SU-DHL-6 (cell line): ENCODE results near the gene HACD3.

ENCODE experiments used
- H2AFZ ChIP-seq: fragments of 200-600 bp; sonication (generic); 2 replicates; pipeline ENCODE4 v1.6.1; 2014; ENCODE audit warnings: low read depth, mild to moderate bottlenecking, moderate library complexity, mixed read lengths, antibody characterized with exemption, low read length; ENCODE audit not compliant: severe bottlenecking
- H3F3A ChIP-seq: fragments of 200-600 bp; shearing (Covaris generic); 2 replicates; pipeline ENCODE4 v1.6.0; 2016; ENCODE audit warnings: antibody characterized with exemption, mild to moderate bottlenecking; ENCODE audit not compliant: insufficient read depth
- H3K27ac ChIP-seq: fragments of 200-600 bp; sonication (generic); 2 replicates; pipeline ENCODE4 v1.5.1; 2016; ENCODE audit warnings: low read depth, mild to moderate bottlenecking, low read length, moderate library complexity, mixed read lengths
- H3K27me3 ChIP-seq: fragments of 200-600 bp; sonication (generic), shearing (Covaris generic); 2 replicates; pipeline ENCODE4 v1.6.0; 2014; ENCODE audit warnings: mild to moderate bottlenecking, low read length
- H3K36me3 ChIP-seq: fragments of 200-600 bp; sonication (generic); 2 replicates; pipeline ENCODE4 v1.6.1; 2014; ENCODE audit warnings: mild to moderate bottlenecking, low read length, mixed read lengths
- H3K4me2 ChIP-seq: fragments of 300-600, 200-600 bp; shearing (Covaris generic), sonication (generic); 2 replicates; pipeline ENCODE4 v1.6.0; 2014; ENCODE audit warnings: low read length, low read depth, mild to moderate bottlenecking; ENCODE audit not compliant: poor library complexity, severe bottlenecking
- H3K4me3 ChIP-seq: fragments of 200-600 bp; sonication (generic); 2 replicates; pipeline ENCODE4 v1.5.1; 2014; ENCODE audit warnings: antibody characterized with exemption, low read length, mild to moderate bottlenecking, mixed read lengths; ENCODE audit not compliant: insufficient read depth, poor library complexity, severe bottlenecking
- H3K79me2 ChIP-seq: fragments of 200-600 bp; sonication (generic); 2 replicates; pipeline ENCODE4 v1.6.1; 2014; ENCODE audit warnings: mild to moderate bottlenecking, low read length, moderate library complexity; ENCODE audit not compliant: insufficient read depth
- H3K9ac ChIP-seq: fragments of 200-600 bp; sonication (generic); 2 replicates; pipeline ENCODE4 v1.7.0; 2014; ENCODE audit warnings: mild to moderate bottlenecking, low read length
- H3K9me2 ChIP-seq: fragments of 200-600 bp; sonication (generic); replicated peaks from 2 replicates; pipeline ENCODE4 v1.6.1; 2014; ENCODE audit warnings: low read length; ENCODE audit not compliant: insufficient read depth
- H3K9me3 ChIP-seq: fragments of 200-600 bp; sonication (generic); 2 replicates; pipeline ENCODE4 v1.6.1; 2014; ENCODE audit warnings: low read length, mixed read lengths; ENCODE audit not compliant: insufficient read depth
- H4K20me1 ChIP-seq: fragments of 200-600 bp; sonication (generic); 2 replicates; pipeline ENCODE4 v1.6.1; 2014; ENCODE audit warnings: low read depth, mild to moderate bottlenecking, antibody characterized with exemption, low read length, moderate library complexity, mixed read lengths
- CTCF ChIP-seq: fragments of 200-600 bp; sonication (generic); IDR thresholded peaks from one replicate; pipeline ENCODE4 v1.5.1; 2017; ENCODE audit warnings: antibody characterized with exemption, mild to moderate bottlenecking, low read length, moderate library complexity; ENCODE audit not compliant: insufficient read depth, poor library complexity, severe bottlenecking
- EZH2phosphoT487 ChIP-seq: fragments of 200-600 bp; sonication (generic), shearing (Covaris generic); conservative IDR thresholded peaks from 2 replicates; pipeline ENCODE4 v1.6.1; 2018; ENCODE audit warnings: mild to moderate bottlenecking, antibody characterized with exemption, low read length, moderate library complexity, mixed read lengths

HACD3 gene

GRCh38 chr15:65587094-65587493 is 56.8 kb downstream of the HACD3 start:
- H4K20me1 ChIP-seq, result no peaks in the 10 kb centered on the region
- H3K9ac ChIP-seq, result no peak overlapping the region
- H2AFZ ChIP-seq, result no peak overlapping the region
- no peak overlapping the region for H3K4me2 ChIP-seq
- H3K27me3 ChIP-seq, result no peaks in the 10 kb centered on the region
- no peak overlapping the region for H3K27ac ChIP-seq
- peaks cover 48% of the 10 kb centered on the region; the same call in 1 of the 2 replicates for H3K36me3 ChIP-seq
- TF ChIP-seq EZH2phosphoT487, result no peak
- TF ChIP-seq CTCF, result no peak
- no peaks in the 10 kb centered on the region; the same call in 1 of the 2 replicates for H3F3A ChIP-seq
- H3K9me2 ChIP-seq, result no peaks in the 10 kb centered on the region
- no peaks in the 10 kb centered on the region for H3K79me2 ChIP-seq
- H3K9me3 ChIP-seq, result no peaks in the 10 kb centered on the region
- H3K4me3 ChIP-seq, result no peak overlapping the region

- Histone ChIP-seq H2AFZ (no peak overlapping the region), H3K4me2 (no peak overlapping the region), H3K4me3 (no peak overlapping the region), H3K27me3 (no peaks in the 10 kb centered on the region), H3K9ac (no peak overlapping the region), H3K79me2 (peaks cover 5% of the 10 kb centered on the region; the same call in 1 of the 2 replicates), H4K20me1 (no peaks in the 10 kb centered on the region), H3F3A (0 out of 2 replicates have a peak, but pooled peaks cover 9% of the 10 kb centered on the region), H3K9me2 (no peaks in the 10 kb centered on the region), H3K27ac (no peak overlapping the region), H3K36me3 (peaks cover 51% of the 10 kb centered on the region), H3K9me3 (no peaks in the 10 kb centered on the region)
- no peak for TF ChIP-seq EZH2phosphoT487
- peak; percentile 38 for TF ChIP-seq CTCF
Observed at GRCh38 chr15:65595960-65596359, 65.7 kb downstream of the HACD3 start.

- H3K9me2 ChIP-seq, result no peaks in the 10 kb centered on the region
- 0 out of 2 replicates have a peak, but pooled peaks cover 9% of the 10 kb centered on the region for H3F3A ChIP-seq
- TF ChIP-seq EZH2phosphoT487, result no peak
- TF ChIP-seq CTCF, result no peak
- H3K27me3 ChIP-seq, result no peaks in the 10 kb centered on the region
- H3K9me3 ChIP-seq, result no peaks in the 10 kb centered on the region
- no peak overlapping the region for H2AFZ ChIP-seq
- no peaks in the 10 kb centered on the region for H4K20me1 ChIP-seq
- H3K4me3 ChIP-seq, result no peak overlapping the region
- H3K27ac ChIP-seq, result no peak overlapping the region
- peaks cover 31% of the 10 kb centered on the region for H3K36me3 ChIP-seq
- no peak overlapping the region for H3K9ac ChIP-seq
- no peak overlapping the region for H3K4me2 ChIP-seq
- peaks cover 5% of the 10 kb centered on the region; the same call in 1 of the 2 replicates for H3K79me2 ChIP-seq
Observed at GRCh38 chr15:65598468-65598867, 68.2 kb downstream of the HACD3 start.
